Vagina (tissue), 2 donors: ENCODE results near the gene RHOH. TPM values are rescaled to one million over a fixed set of nuclear protein-coding genes. Genes with fewer than 3 reads are reported as not detected.

ENCODE experiments used
- DNase-seq, 2 donors: peaks; one replicate each; pipeline ENCODE4 v3.0.0-alpha.2; 2017; ENCODE audit errors: extremely low spot score in 2 of 2
- H3K27ac ChIP-seq: fragments of 200-600 bp; sonication (generic); one replicate; pipeline ENCODE4 v1.5.1; 2019
- H3K27me3 ChIP-seq: fragments of 200-600 bp; sonication (generic); one replicate; pipeline ENCODE4 v1.5.1; 2019
- H3K36me3 ChIP-seq, 2 donors: fragments of 200-600 bp; sonication (generic); one replicate each; pipeline ENCODE4 v1.5.1; 2017 to 2019
- H3K4me1 ChIP-seq: fragments of 200-600 bp; sonication (generic); one replicate; pipeline ENCODE4 v1.5.1; 2019
- H3K4me3 ChIP-seq, 2 donors: fragments of 200-600 bp; sonication (generic); 1 replicate in 1 of 2; 2 replicates in 1 of 2; pipeline ENCODE4 v1.5.1; 2016 to 2019
- H3K9me3 ChIP-seq: fragments of 200-600 bp; sonication (generic); one replicate; pipeline ENCODE4 v1.5.1; 2019
- POLR2A ChIP-seq, 2 donors: fragments of 450-650 bp; IDR thresholded peaks; one replicate each; pipeline ENCODE4 v1.6.1; 2017; ENCODE audit warnings: antibody characterized with exemption in 2 of 2, mild to moderate bottlenecking in 2 of 2, moderate library complexity in 2 of 2
- POLR2AphosphoS5 ChIP-seq, 2 donors: sonication (generic); formaldehyde crosslinking; IDR thresholded peaks; one replicate each; pipeline ENCODE4 v1.9.0; 2017; ENCODE audit warnings: antibody characterized with exemption in 2 of 2, mild to moderate bottlenecking in 2 of 2, low read depth in 1 of 2; ENCODE audit not compliant: insufficient read depth in 1 of 2
- intact Hi-C: fragments of 100-400 bp; cut with DNase I; formaldehyde crosslinking; loops from one replicate; pipeline ENCODE4 v1.15.1; 2023
- total RNA-seq: library from RNA; depleted of rRNA; stranded (reverse); fragments of >200 nt; gene quantifications from one replicate; pipeline ENCODE4 v1.2.3, GENCODE V29; 2016
- TF ChIP-seq, protein P1 (sequence below), 3 experiments: fragments of 450-650 bp in 2 of 3; fragments of 200-600 bp in 1 of 3; sonication (generic) in 1 of 3; IDR thresholded peaks; one replicate each; pipeline ENCODE4 v1.5.1; 2017 to 2019; ENCODE audit warnings: antibody characterized with exemption in 3 of 3, mild to moderate bottlenecking in 2 of 3, moderate library complexity in 2 of 3

RHOH gene
- total RNA-seq, 1 donor from 2014 or later, result 2.9 TPM

DNA sequence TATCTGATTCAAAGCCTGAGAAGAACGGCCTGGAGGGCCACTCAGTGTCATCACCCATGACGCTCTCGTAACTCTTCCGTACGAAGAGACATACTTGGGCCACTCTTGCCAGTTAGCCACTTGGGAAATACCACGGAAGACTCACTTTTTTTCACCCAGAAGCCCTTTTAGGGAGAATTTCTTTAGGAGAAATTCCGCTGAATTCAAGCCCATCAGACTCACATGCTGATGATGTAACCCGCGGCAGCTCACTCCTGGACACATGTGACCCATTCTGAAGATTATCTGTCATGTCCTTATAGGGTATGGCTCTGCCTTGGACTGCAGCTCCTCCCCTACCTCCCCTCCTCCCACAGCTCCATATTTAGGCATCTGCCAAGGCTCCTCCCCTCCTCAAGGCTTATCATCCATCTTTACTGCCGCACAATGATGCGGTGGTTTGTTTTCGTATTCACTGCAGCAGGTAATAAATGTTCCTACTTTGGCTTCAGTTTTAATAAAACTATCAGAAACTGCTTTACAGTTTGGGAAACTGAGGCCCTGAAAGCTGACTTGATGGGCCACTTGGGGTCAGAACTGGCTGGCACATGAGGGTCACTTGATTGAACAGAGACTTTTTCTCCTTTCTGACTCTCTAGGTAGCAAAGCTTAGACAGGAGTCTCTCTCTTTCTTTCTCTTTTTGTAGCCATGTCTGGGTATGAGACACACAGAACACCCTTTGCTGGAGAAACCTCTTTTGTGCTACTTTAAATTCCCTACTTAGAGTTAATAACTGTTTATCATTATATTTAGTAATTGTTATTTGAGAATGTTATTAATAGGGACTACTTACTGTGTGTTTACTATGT, 42.1 kb downstream of the RHOH start:
- peaks cover 7% of the 10 kb centered on the region for H3K4me1 ChIP-seq
- TF ChIP-seq POLR2AphosphoS5 (IDR thresholded peaks at IDR 0.05; ENCODE audit: insufficient read depth in 1 of 2, low read depth in 1 of 2) (no peak), POLR2A (IDR thresholded peaks at IDR 0.05) (no peak)
- TF ChIP-seq, protein P1, sequence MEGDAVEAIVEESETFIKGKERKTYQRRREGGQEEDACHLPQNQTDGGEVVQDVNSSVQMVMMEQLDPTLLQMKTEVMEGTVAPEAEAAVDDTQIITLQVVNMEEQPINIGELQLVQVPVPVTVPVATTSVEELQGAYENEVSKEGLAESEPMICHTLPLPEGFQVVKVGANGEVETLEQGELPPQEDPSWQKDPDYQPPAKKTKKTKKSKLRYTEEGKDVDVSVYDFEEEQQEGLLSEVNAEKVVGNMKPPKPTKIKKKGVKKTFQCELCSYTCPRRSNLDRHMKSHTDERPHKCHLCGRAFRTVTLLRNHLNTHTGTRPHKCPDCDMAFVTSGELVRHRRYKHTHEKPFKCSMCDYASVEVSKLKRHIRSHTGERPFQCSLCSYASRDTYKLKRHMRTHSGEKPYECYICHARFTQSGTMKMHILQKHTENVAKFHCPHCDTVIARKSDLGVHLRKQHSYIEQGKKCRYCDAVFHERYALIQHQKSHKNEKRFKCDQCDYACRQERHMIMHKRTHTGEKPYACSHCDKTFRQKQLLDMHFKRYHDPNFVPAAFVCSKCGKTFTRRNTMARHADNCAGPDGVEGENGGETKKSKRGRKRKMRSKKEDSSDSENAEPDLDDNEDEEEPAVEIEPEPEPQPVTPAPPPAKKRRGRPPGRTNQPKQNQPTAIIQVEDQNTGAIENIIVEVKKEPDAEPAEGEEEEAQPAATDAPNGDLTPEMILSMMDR (IDR thresholded peaks at IDR 0.05), result no peak
- H3K27me3 ChIP-seq, result no peaks in the 10 kb centered on the region
- intact Hi-C loops, result no loop called here
- H3K4me3 ChIP-seq, result no peak overlapping the region
- no peaks in the 10 kb centered on the region for H3K36me3 ChIP-seq
- H3K27ac ChIP-seq, result no peak overlapping the region
- H3K9me3 ChIP-seq, result no peaks in the 10 kb centered on the region
- no peak for DNase-seq

DNA sequence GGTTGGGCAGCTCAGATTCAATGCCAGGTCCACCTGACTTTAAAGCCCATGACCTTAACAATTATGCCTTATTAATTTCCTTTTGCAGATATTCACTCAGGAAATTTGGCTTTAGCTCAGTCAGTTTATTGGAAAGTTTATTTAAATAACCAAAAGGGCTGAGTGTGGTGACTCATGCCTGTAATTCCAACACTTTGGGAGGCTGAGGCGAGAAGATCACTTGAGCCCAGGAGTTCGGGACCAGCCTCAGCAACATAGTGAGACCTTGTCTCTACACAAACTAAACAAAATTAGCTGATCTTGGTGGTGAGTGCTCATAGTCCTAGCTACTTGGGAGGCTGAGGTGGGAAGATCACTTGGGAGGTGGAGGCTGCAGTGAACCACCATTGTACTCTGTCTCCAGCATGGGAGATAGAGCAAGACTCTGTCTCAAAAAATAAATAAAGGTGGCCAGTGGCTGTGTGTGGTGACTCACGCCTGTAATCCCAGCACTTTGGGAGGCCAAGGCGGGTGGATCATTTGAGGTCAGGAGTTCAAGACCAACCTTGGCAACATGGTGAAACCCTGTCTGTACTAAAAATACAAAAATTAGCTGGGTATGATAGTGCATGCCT, 43.3 kb downstream of the RHOH start:
- intact Hi-C loops, result no loop called here
- peaks cover 7% of the 10 kb centered on the region for H3K4me1 ChIP-seq
- DNase-seq, result no peak
- H3K27ac ChIP-seq, result no peak overlapping the region
- H3K4me3 ChIP-seq, result no peak overlapping the region
- H3K9me3 ChIP-seq, result no peaks in the 10 kb centered on the region
- H3K27me3 ChIP-seq, result no peaks in the 10 kb centered on the region
- no peaks in the 10 kb centered on the region for H3K36me3 ChIP-seq
- TF ChIP-seq, protein P1 (IDR thresholded peaks at IDR 0.05), result no peak
- no peak for TF ChIP-seq POLR2AphosphoS5 (IDR thresholded peaks at IDR 0.05; ENCODE audit: insufficient read depth in 1 of 2, low read depth in 1 of 2)
- TF ChIP-seq POLR2A (IDR thresholded peaks at IDR 0.05), result no peak

DNA sequence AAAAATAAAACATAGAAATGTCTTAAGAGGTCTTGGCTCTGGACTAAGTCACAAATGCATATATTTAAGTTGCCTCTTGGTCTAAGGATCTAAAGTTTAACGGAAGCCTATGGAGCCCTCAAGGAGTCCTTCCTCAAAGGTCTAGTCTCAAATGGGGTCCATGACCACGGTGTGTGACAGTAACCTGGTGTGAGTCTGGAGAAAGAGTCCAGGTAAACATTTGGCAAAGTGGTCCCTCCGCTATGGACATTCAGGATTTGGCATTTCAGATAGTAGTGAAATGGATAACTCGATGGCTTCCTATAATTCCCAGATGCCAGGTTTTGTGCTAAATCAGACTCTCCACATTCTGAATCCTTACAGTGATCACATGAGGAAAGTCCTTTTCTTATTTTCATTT, 44.2 kb downstream of the RHOH start:
- intact Hi-C loops, result no loop called here
- Histone ChIP-seq H3K4me3 (no peak overlapping the region), H3K4me1 (peaks cover 7% of the 10 kb centered on the region), H3K9me3 (no peaks in the 10 kb centered on the region), H3K36me3 (no peaks in the 10 kb centered on the region), H3K27me3 (no peaks in the 10 kb centered on the region), H3K27ac (no peak overlapping the region)
- no peak for TF ChIP-seq POLR2AphosphoS5 (IDR thresholded peaks at IDR 0.05; ENCODE audit: insufficient read depth in 1 of 2, low read depth in 1 of 2)
- no peak for DNase-seq

DNA sequence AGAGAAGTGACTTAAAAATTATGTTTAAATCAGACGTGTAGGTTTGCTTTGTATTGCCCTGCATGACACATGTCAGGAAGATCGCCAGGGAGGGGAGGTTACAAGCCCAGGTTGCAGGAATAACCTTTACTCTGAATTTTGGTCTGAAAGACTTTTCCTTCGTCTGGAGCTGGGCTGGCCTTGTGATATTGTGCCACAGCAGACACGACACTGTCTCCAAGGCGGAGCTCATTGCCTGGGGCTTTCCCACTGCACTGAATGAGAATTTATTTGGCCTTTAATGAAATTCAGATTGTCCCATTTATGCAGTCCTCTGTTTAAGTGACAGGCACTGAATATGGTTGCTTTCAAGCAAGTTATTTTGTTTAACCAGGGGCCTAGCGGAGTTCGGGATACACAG, 45.1 kb downstream of the RHOH start:
- Histone ChIP-seq H3K27ac (no peak overlapping the region), H3K4me1 (peaks cover 7% of the 10 kb centered on the region), H3K4me3 (no peak overlapping the region), H3K36me3 (no peaks in the 10 kb centered on the region), H3K9me3 (no peaks in the 10 kb centered on the region), H3K27me3 (no peaks in the 10 kb centered on the region)
- DNase-seq, result no peak
- TF ChIP-seq POLR2AphosphoS5 (IDR thresholded peaks at IDR 0.05; ENCODE audit: insufficient read depth in 1 of 2, low read depth in 1 of 2) (no peak), POLR2A (IDR thresholded peaks at IDR 0.05) (no peak)
- TF ChIP-seq, protein P1 (IDR thresholded peaks at IDR 0.05), result no peak
- intact Hi-C loops, result no loop called here

DNA sequence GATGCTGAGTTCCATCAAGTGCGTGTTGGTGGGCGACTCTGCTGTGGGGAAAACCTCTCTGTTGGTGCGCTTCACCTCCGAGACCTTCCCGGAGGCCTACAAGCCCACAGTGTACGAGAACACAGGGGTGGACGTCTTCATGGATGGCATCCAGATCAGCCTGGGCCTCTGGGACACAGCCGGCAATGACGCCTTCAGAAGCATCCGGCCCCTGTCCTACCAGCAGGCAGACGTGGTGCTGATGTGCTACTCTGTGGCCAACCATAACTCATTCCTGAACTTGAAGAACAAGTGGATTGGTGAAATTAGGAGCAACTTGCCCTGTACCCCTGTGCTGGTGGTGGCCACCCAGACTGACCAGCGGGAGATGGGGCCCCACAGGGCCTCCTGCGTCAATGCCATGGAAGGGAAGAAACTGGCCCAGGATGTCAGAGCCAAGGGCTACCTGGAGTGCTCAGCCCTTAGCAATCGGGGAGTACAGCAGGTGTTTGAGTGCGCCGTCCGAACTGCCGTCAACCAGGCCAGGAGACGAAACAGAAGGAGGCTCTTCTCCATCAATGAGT, 46.6 kb downstream of the RHOH start:
- Histone ChIP-seq H3K9me3 (no peaks in the 10 kb centered on the region), H3K4me1 (peaks cover 7% of the 10 kb centered on the region), H3K4me3 (no peak overlapping the region), H3K36me3 (no peaks in the 10 kb centered on the region), H3K27ac (no peak overlapping the region), H3K27me3 (no peaks in the 10 kb centered on the region)
- no peak for TF ChIP-seq POLR2AphosphoS5 (IDR thresholded peaks at IDR 0.05; ENCODE audit: insufficient read depth in 1 of 2, low read depth in 1 of 2)
- TF ChIP-seq, protein P1 (IDR thresholded peaks at IDR 0.05), result no peak
- TF ChIP-seq POLR2A (IDR thresholded peaks at IDR 0.05), result no peak
- DNase-seq, result no peak
- intact Hi-C loops, result no loop called here
